Measurements from ENCODE around the gene HCFC1R1.

GRCh38 chr16:2991566-2992261 lies 32.0 kb downstream of the HCFC1R1 start:
- TF ChIP-seq, protein P1, sequence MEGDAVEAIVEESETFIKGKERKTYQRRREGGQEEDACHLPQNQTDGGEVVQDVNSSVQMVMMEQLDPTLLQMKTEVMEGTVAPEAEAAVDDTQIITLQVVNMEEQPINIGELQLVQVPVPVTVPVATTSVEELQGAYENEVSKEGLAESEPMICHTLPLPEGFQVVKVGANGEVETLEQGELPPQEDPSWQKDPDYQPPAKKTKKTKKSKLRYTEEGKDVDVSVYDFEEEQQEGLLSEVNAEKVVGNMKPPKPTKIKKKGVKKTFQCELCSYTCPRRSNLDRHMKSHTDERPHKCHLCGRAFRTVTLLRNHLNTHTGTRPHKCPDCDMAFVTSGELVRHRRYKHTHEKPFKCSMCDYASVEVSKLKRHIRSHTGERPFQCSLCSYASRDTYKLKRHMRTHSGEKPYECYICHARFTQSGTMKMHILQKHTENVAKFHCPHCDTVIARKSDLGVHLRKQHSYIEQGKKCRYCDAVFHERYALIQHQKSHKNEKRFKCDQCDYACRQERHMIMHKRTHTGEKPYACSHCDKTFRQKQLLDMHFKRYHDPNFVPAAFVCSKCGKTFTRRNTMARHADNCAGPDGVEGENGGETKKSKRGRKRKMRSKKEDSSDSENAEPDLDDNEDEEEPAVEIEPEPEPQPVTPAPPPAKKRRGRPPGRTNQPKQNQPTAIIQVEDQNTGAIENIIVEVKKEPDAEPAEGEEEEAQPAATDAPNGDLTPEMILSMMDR (IDR thresholded peaks at IDR 0.05): no peak
- no peak for TF ChIP-seq POLR2A (IDR thresholded peaks at IDR 0.05)

Data from adrenal gland (tissue), 5 donors.